Right lobe of liver (tissue), 6 donors: ENCODE results near the gene ATRX. TPM values are rescaled to one million over a fixed set of nuclear protein-coding genes. Genes with fewer than 3 reads are reported as not detected.
"Not testable (repeated sequence)": the region's sequence is repeated elsewhere in the genome, so short reads cannot be mapped to it uniquely, and the experiment has no call there.

Experiments used
- ATAC-seq, 4 donors: fragments of 200-7000 bp; cut with Tn5 transposase; one replicate each; pipeline ENCODE4 v1.9.1; 2020; ENCODE audit warnings: mild to moderate bottlenecking in 4 of 4, moderate library complexity in 4 of 4
- DNase-seq, 3 donors: peaks; one replicate each; pipeline ENCODE4 v3.0.0-alpha.2; 2020
- H3K27ac ChIP-seq, 3 donors: fragments of 200-600 bp; one replicate each; pipeline ENCODE4 v1.8.0; 2022
- H3K27me3 ChIP-seq, 2 donors: fragments of 200-600 bp; one replicate each; pipeline ENCODE4 v1.8.0; 2022
- H3K36me3 ChIP-seq, 4 donors: fragments of 200-600 bp; sonication (generic) in 1 of 4; one replicate each; pipeline versions ENCODE4 v1.5.1 to v1.8.0; 2017 to 2022; ENCODE audit warnings: control low read depth in 1 of 4
- H3K4me1 ChIP-seq, 4 donors: fragments of 200-600 bp; sonication (generic) in 1 of 4; one replicate each; pipeline versions ENCODE4 v1.5.1 to v1.8.0; 2017 to 2022; ENCODE audit warnings: control low read depth in 1 of 4
- H3K4me3 ChIP-seq, 3 donors: fragments of 200-600 bp; one replicate each; pipeline ENCODE4 v1.8.0; 2022
- H3K9me3 ChIP-seq, 4 donors: fragments of 200-600 bp; sonication (generic) in 1 of 4; one replicate each; pipeline versions ENCODE4 v1.5.1 to v1.8.0; 2017 to 2022; ENCODE audit warnings: control low read depth in 1 of 4
- CTCF ChIP-seq, 4 donors: fragments of 200-600 bp in 3 of 4; fragments of 450-650 bp in 1 of 4; IDR thresholded peaks; one replicate each; pipeline versions ENCODE4 v1.5.1 to v1.8.0; 2016 to 2022; ENCODE audit warnings: antibody characterized with exemption in 4 of 4, mild to moderate bottlenecking in 2 of 4
- POLR2A ChIP-seq: fragments of 450-650 bp; IDR thresholded peaks from one replicate; pipeline ENCODE4 v1.6.1; 2017; ENCODE audit warnings: antibody characterized with exemption, mild to moderate bottlenecking
- WGBS: methylation state at CpG from one replicate; pipeline ENCODE4 v1.1.6; 2018; ENCODE audit warnings: low coverage, low lambda C conversion rate; ENCODE audit not compliant: insufficient coverage; ENCODE audit errors: missing lambda C conversion rate; 5-methylcytosine and 5-hydroxymethylcytosine counted together
- intact Hi-C, 2 donors: fragments of 100-400 bp; cut with DNase I; formaldehyde crosslinking; loops; one replicate each; pipeline versions ENCODE4 v1.11.2 to v1.14.1; 2022
- total RNA-seq, 6 experiments: library from RNA; depleted of rRNA in 2 of 6; stranded (reverse); fragments of >200 nt in 2 of 6; fragmentation: NEBNext Ultra II Directional in 3 of 6; extraction: Animal tissue kit (Norgen Biotek cat#: 25700) in 3 of 6; gene quantifications; one replicate each; pipeline versions ENCODE4 v1.1.0 to v1.2.4, GENCODE V29; 2016 to 2023
- donor health status: DM: no; HTN: yes; CAD: no.
- donor health status: DM: no; HTN: no; CAD: no.
- donor health status: DM: no; HTN: no; CAD: no.
- donor health status: DM: no; HTN: yes; CAD: no.
- donor health status: DM: no; HTN: yes; CAD: no.

ATRX gene
- total RNA-seq, 6 experiments from 2014 or later = 15.9 to 32.2 (median 21.3) TPM

GRCh38 chrX:77564823-77565222, 221.2 kb downstream of the ATRX start:
- no CpG with 5 or more reads among the region's 1 CpG for WGBS
- H3K4me1 ChIP-seq = no peaks in the 10 kb centered on the region
- intact Hi-C loops = no loop called here
- H3K36me3 ChIP-seq = no peaks in the 10 kb centered on the region
- no peak overlapping the region for H3K27ac ChIP-seq
- no peaks in the 10 kb centered on the region for H3K27me3 ChIP-seq
- no peaks in the 10 kb centered on the region for H3K9me3 ChIP-seq
- DNase-seq (no peak), ATAC-seq (no peak)
- TF ChIP-seq CTCF (IDR thresholded peaks at IDR 0.05) = no peak
- TF ChIP-seq POLR2A = no peak
- no peak overlapping the region for H3K4me3 ChIP-seq

- no peak for TF ChIP-seq CTCF (IDR thresholded peaks at IDR 0.05)
- no peak for TF ChIP-seq POLR2A
- intact Hi-C loops = no loop called here
- Histone ChIP-seq H3K27ac (no peak overlapping the region), H3K4me1 (no peaks in the 10 kb centered on the region), H3K4me3 (no peak overlapping the region), H3K36me3 (no peaks in the 10 kb centered on the region), H3K27me3 (no peaks in the 10 kb centered on the region), H3K9me3 (no peaks in the 10 kb centered on the region)
- DNase-seq (no peak), ATAC-seq (no peak)
- 44% methylated on average over 2 of the region's 2 CpGs for WGBS
Measured at GRCh38 chrX:77561372-77561771, 224.6 kb downstream of the ATRX start.

GRCh38 chrX:77556276-77556675, 229.7 kb downstream of the ATRX start:
- DNase-seq (no peak), ATAC-seq (no peak)
- Histone ChIP-seq H3K27me3 (no peaks in the 10 kb centered on the region), H3K4me3 (no peak overlapping the region), H3K27ac (no peak overlapping the region), H3K36me3 (no peaks in the 10 kb centered on the region), H3K4me1 (no peaks in the 10 kb centered on the region), H3K9me3 (no peaks in the 10 kb centered on the region)
- intact Hi-C loops = no loop called here
- no peak for TF ChIP-seq POLR2A
- TF ChIP-seq CTCF (IDR thresholded peaks at IDR 0.05) = no peak

- Histone ChIP-seq H3K36me3 (no peaks in the 10 kb centered on the region), H3K27me3 (no peaks in the 10 kb centered on the region), H3K9me3 (no peaks in the 10 kb centered on the region), H3K4me1 (no peaks in the 10 kb centered on the region), H3K27ac (no peak overlapping the region), H3K4me3 (no peak overlapping the region)
- 67% methylated on average over 2 of the region's 2 CpGs for WGBS
- TF ChIP-seq CTCF (IDR thresholded peaks at IDR 0.05) (no peak), POLR2A (no peak)
- intact Hi-C loops = no loop called here
- DNase-seq = no peak
- no peak for ATAC-seq
Measured at GRCh38 chrX:77548751-77549150, 237.3 kb downstream of the ATRX start.

GRCh38 chrX:77539778-77540177, 246.2 kb downstream of the ATRX start:
- H3K36me3 ChIP-seq, DNase-seq, intact Hi-C loops, H3K27ac ChIP-seq, H3K4me3 ChIP-seq, H3K4me1 ChIP-seq, H3K27me3 ChIP-seq, ATAC-seq, H3K9me3 ChIP-seq: not testable (repeated sequence)
- WGBS = 64% methylated on average over 2 of the region's 2 CpGs

GRCh38 chrX:77531261-77531660, 254.8 kb downstream of the ATRX start:
- H3K9me3 ChIP-seq, DNase-seq, intact Hi-C loops, H3K4me1 ChIP-seq, H3K36me3 ChIP-seq, ATAC-seq, H3K4me3 ChIP-seq, H3K27me3 ChIP-seq, H3K27ac ChIP-seq: not testable (repeated sequence)
- WGBS = 72% methylated on average over 2 of the region's 2 CpGs
